K562 (cell line): ENCODE measurements around the gene GIMAP8. TPM values are rescaled to one million over a fixed set of nuclear protein-coding genes. Genes with fewer than 3 reads are reported as not detected.

ENCODE experiments used
- DPF2 ChIP-seq: fragments of 450-650 bp; IDR thresholded peaks from 2 replicates; pipeline ENCODE4 v1.6.1; 2016
- NR1H2 ChIP-seq: sonication (generic); formaldehyde crosslinking; IDR thresholded peaks from 2 replicates; pipeline ENCODE4 v1.4.0; 2020; ENCODE audit warnings: mild to moderate bottlenecking, missing genetic modification reagents
- STAG1 ChIP-seq: sonication (generic); formaldehyde crosslinking; IDR thresholded peaks from 2 replicates; pipeline ENCODE4 v1.5.0; 2020; ENCODE audit warnings: missing genetic modification reagents, borderline replicate concordance
- U2AF2 ChIP-seq: fragments of 200-400 bp; formaldehyde crosslinking; optimal IDR thresholded peaks from 2 replicates; pipeline ENCODE3; 2017; ENCODE audit warnings: low read depth, mild to moderate bottlenecking, low read length
- XRCC3 ChIP-seq: fragments of 450-650 bp; IDR thresholded peaks from 2 replicates; pipeline ENCODE4 v1.6.1; 2017; ENCODE audit warnings: mild to moderate bottlenecking, moderate library complexity
- ZNF174 ChIP-seq: fragments of 250-450 bp; sonication (Bioruptor Pico); IDR thresholded peaks from 2 replicates; pipeline ENCODE4 v1.4.0; 2020; ENCODE audit warnings: mild to moderate bottlenecking
- polyA plus RNA-seq, 8 experiments: library from polyadenylated mRNA; depleted of rRNA in 4 of 8; stranded (reverse) in 5 of 8; unstranded in 3 of 8; fragments of >200 nt; fragmentation: Nextera tagmentation in 2 of 8; fragmentation: Illumina TruSeq in 1 of 8; extraction: Ambion mirVana in 2 of 8; extraction: Trizol in 1 of 8; gene quantifications; 2 replicates each; pipeline versions ENCODE4 v1.2.1 to v1.2.3, GENCODE V29; 2011 to 2014; ENCODE audit warnings: inconsistent platforms in 1 of 8, missing spikeins in 1 of 8
- total RNA-seq, 7 experiments: library from RNA; depleted of rRNA in 6 of 7; stranded (reverse); fragments of >200 nt in 6 of 7; fragmentation: Illumina TruSeq in 2 of 7; extraction: Trizol in 2 of 7; gene quantifications; 2 replicates each; pipeline versions ENCODE4 v1.2.1 to v1.2.3, GENCODE V29; 2011 to 2021; ENCODE audit warnings: low replicate concordance in 1 of 7
- TF ChIP-seq, protein P1 (sequence below): fragments of 450-650 bp; IDR thresholded peaks from 2 replicates; pipeline ENCODE4 v1.6.1; 2018; ENCODE audit warnings: mild to moderate bottlenecking, low read depth; ENCODE audit not compliant: partially characterized antibody
- TF ChIP-seq, protein P2 (sequence below), 2 experiments: fragments of 450-650 bp; conservative IDR thresholded peaks; 2 replicates each; pipeline ENCODE4 v1.6.1; 2017; ENCODE audit warnings: mild to moderate bottlenecking in 2 of 2, moderate library complexity in 2 of 2
- TF ChIP-seq, protein P3 (sequence below): fragments of 250-450 bp; sonication (Bioruptor Pico); IDR thresholded peaks from 2 replicates; pipeline ENCODE4 v1.4.0; 2020; ENCODE audit warnings: mild to moderate bottlenecking
- TF ChIP-seq, protein P4 (sequence below): fragments of 450-650 bp; IDR thresholded peaks from 2 replicates; pipeline ENCODE4 v1.6.1; 2016; ENCODE audit warnings: mild to moderate bottlenecking, moderate library complexity

GIMAP8 gene
- total and polyA plus RNA-seq, 9 of the 15 experiments (the other 6 are each of a cell fraction or from before 2014, with no cell fraction given), result not detected

DNA sequence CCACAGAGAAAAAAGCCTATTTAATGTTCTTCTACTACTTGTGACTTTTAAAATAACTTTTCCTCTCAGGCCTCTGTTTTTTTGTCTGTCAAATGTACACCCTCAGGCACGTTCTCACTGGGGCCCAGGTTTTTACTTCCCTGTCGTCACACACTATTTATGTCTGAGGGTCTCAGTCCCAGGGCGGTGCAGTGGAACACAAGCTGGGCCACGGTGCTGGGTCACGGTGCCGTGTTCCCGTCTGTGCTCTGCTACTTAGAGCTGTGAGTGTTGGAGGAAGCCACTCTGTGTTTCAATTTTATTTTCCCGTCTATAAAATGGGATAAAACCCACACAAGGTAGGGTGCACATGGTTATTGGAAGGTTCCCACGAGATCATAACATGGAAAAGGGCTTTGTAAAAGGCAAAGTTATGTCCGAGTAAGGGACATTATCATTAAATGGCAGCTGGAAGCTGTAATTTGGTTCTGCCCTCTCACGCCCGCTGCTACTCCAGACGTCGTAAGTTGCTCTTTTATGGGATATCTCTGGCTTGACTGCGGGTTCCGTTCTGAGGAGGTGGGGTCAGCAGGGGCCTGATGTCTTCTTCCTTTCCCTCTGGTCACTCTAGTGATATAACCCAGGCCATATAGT lies 46.1 kb upstream of the GIMAP8 start (continued):
- TF ChIP-seq, protein P1, sequence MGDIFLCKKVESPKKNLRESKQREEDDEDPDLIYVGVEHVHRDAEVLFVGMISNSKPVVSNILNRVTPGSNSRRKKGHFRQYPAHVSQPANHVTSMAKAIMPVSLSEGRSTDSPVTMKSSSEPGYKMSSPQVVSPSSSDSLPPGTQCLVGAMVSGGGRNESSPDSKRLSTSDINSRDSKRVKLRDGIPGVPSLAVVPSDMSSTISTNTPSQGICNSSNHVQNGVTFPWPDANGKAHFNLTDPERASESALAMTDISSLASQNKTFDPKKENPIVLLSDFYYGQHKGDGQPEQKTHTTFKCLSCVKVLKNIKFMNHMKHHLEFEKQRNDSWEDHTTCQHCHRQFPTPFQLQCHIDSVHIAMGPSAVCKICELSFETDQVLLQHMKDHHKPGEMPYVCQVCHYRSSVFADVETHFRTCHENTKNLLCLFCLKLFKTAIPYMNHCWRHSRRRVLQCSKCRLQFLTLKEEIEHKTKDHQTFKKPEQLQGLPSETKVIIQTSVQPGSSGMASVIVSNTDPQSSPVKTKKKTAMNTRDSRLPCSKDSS, result no peak
- TF ChIP-seq XRCC3, result no peak
- TF ChIP-seq, protein P2, sequence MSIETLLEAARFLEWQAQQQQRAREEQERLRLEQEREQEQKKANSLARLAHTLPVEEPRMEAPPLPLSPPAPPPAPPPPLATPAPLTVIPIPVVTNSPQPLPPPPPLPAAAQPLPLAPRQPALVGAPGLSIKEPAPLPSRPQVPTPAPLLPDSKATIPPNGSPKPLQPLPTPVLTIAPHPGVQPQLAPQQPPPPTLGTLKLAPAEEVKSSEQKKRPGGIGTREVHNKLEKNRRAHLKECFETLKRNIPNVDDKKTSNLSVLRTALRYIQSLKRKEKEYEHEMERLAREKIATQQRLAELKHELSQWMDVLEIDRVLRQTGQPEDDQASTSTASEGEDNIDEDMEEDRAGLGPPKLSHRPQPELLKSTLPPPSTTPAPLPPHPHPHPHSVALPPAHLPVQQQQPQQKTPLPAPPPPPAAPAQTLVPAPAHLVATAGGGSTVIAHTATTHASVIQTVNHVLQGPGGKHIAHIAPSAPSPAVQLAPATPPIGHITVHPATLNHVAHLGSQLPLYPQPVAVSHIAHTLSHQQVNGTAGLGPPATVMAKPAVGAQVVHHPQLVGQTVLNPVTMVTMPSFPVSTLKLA (conservative IDR thresholded peaks at IDR 0.05), result no peak
- TF ChIP-seq, protein P3, sequence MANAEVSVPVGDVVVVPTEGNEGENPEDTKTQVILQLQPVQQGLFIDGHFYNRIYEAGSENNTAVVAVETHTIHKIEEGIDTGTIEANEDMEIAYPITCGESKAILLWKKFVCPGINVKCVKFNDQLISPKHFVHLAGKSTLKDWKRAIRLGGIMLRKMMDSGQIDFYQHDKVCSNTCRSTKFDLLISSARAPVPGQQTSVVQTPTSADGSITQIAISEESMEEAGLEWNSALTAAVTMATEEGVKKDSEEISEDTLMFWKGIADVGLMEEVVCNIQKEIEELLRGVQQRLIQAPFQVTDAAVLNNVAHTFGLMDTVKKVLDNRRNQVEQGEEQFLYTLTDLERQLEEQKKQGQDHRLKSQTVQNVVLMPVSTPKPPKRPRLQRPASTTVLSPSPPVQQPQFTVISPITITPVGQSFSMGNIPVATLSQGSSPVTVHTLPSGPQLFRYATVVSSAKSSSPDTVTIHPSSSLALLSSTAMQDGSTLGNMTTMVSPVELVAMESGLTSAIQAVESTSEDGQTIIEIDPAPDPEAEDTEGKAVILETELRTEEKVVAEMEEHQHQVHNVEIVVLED (CRISPR knock-in tag), result peak; percentile 86
- TF ChIP-seq, protein P4, sequence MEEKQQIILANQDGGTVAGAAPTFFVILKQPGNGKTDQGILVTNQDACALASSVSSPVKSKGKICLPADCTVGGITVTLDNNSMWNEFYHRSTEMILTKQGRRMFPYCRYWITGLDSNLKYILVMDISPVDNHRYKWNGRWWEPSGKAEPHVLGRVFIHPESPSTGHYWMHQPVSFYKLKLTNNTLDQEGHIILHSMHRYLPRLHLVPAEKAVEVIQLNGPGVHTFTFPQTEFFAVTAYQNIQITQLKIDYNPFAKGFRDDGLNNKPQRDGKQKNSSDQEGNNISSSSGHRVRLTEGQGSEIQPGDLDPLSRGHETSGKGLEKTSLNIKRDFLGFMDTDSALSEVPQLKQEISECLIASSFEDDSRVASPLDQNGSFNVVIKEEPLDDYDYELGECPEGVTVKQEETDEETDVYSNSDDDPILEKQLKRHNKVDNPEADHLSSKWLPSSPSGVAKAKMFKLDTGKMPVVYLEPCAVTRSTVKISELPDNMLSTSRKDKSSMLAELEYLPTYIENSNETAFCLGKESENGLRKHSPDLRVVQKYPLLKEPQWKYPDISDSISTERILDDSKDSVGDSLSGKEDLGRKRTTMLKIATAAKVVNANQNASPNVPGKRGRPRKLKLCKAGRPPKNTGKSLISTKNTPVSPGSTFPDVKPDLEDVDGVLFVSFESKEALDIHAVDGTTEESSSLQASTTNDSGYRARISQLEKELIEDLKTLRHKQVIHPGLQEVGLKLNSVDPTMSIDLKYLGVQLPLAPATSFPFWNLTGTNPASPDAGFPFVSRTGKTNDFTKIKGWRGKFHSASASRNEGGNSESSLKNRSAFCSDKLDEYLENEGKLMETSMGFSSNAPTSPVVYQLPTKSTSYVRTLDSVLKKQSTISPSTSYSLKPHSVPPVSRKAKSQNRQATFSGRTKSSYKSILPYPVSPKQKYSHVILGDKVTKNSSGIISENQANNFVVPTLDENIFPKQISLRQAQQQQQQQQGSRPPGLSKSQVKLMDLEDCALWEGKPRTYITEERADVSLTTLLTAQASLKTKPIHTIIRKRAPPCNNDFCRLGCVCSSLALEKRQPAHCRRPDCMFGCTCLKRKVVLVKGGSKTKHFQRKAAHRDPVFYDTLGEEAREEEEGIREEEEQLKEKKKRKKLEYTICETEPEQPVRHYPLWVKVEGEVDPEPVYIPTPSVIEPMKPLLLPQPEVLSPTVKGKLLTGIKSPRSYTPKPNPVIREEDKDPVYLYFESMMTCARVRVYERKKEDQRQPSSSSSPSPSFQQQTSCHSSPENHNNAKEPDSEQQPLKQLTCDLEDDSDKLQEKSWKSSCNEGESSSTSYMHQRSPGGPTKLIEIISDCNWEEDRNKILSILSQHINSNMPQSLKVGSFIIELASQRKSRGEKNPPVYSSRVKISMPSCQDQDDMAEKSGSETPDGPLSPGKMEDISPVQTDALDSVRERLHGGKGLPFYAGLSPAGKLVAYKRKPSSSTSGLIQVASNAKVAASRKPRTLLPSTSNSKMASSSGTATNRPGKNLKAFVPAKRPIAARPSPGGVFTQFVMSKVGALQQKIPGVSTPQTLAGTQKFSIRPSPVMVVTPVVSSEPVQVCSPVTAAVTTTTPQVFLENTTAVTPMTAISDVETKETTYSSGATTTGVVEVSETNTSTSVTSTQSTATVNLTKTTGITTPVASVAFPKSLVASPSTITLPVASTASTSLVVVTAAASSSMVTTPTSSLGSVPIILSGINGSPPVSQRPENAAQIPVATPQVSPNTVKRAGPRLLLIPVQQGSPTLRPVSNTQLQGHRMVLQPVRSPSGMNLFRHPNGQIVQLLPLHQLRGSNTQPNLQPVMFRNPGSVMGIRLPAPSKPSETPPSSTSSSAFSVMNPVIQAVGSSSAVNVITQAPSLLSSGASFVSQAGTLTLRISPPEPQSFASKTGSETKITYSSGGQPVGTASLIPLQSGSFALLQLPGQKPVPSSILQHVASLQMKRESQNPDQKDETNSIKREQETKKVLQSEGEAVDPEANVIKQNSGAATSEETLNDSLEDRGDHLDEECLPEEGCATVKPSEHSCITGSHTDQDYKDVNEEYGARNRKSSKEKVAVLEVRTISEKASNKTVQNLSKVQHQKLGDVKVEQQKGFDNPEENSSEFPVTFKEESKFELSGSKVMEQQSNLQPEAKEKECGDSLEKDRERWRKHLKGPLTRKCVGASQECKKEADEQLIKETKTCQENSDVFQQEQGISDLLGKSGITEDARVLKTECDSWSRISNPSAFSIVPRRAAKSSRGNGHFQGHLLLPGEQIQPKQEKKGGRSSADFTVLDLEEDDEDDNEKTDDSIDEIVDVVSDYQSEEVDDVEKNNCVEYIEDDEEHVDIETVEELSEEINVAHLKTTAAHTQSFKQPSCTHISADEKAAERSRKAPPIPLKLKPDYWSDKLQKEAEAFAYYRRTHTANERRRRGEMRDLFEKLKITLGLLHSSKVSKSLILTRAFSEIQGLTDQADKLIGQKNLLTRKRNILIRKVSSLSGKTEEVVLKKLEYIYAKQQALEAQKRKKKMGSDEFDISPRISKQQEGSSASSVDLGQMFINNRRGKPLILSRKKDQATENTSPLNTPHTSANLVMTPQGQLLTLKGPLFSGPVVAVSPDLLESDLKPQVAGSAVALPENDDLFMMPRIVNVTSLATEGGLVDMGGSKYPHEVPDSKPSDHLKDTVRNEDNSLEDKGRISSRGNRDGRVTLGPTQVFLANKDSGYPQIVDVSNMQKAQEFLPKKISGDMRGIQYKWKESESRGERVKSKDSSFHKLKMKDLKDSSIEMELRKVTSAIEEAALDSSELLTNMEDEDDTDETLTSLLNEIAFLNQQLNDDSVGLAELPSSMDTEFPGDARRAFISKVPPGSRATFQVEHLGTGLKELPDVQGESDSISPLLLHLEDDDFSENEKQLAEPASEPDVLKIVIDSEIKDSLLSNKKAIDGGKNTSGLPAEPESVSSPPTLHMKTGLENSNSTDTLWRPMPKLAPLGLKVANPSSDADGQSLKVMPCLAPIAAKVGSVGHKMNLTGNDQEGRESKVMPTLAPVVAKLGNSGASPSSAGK, result peak; percentile 83
- TF ChIP-seq U2AF2, result no peak
- 0 out of 2 replicates have a peak, but pooled peaks have one; percentile 58 for TF ChIP-seq DPF2
- no peak for TF ChIP-seq STAG1
- TF ChIP-seq NR1H2 (CRISPR knock-in tag), result no peak
- no peak for TF ChIP-seq ZNF174
